Inflammatory macrophage (primary cell): ENCODE results near the gene DHCR24.
"Not testable (repeated sequence)": the region's sequence is repeated elsewhere in the genome, so short reads cannot be mapped to it uniquely, and the experiment has no call there.

Experiments used
- DNase-seq, 2 donors: peaks; one replicate each; pipeline ENCODE4 v3.0.0-alpha.2; 2020 to 2022

DHCR24 gene

DNA sequence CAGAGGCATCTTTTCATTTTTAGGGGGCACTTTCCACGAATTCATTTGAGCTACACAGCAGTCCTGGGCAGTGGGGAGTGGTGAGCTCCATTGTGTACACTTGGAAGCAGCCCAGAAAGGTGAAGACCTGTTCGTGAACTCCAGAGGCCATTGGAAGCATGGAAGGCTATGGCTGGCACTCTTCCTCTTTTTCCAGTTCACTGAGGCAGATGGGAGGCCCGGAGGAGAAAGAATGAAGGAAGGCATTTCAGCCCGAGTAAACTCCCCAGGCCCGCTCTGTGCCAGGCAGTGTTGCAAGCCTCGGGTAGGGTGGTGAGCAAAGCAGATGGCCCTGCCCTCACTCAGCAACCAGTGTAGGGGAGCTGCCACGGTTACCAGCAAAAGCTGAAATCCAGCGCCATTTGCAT lies 673 bp upstream of the DHCR24 start:
- DNase-seq = peak; percentile 10 to 25

DNA sequence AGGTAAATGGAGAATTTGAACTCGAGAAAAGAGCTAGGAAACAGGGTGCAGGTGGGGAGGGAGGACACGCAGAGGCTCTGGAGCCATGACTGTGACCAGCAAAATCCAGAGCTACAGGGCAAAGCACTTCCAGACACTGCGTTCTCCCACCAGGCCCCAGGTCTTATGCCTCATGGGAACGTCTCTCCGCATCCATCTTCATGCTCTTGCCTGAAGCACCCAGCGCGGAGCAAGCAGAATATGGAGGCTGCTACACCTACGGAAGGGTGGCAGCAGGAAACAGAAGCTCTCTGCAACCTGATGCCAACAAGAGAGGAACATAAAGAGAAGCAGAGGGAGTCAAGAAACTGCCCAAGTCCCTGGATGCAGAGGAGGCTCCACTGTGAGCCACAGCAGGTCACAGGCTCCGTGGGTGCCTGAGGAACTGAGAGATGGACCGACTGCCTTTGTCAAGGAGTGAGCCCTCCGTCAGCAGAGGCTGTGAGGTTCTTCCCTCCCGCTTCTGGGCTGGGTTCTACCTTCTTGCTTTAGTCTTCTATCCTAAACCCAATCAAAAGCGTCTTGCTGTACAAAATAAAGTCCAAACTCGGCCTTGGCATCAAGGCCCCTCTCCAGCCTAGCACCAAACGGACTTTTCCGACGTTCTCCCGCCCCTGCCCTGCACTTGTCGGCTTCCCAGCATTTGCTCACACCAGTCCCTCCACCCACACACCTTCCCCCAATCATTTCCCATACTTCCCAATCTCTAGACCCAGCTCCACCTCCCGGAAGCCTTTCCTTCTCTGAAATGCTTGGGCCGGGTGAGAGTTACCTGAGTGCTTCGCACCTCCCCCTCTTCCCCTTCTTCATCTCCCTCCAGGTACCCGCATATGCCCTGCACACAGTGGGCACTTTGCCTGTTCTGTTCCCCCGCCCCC lies 930 bp downstream of the DHCR24 start:
- DNase-seq = peak; percentile 26 to 48

DNA sequence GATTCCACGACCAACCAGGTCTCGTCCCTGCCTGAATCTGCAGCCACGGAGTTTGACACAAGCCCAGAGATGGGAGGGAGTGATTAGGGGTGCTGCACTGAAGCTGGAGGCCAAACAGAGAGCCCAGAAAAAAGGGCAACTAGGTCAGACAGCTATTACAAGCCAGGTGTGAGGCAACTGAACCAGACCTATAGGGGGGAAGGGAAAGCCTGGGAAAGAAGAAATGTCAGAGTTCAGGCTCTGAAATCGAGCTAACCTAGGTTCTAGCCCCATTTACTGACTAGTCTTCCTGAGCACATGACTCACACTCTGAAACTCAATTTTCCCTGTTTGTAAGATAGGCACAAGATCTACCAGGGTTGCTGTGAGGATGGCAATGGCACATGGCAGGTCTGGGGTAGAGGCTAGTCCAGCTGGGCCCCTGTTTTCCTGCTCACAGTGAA lies 1.7 kb downstream of the DHCR24 start:
- DNase-seq = no peak

DNA sequence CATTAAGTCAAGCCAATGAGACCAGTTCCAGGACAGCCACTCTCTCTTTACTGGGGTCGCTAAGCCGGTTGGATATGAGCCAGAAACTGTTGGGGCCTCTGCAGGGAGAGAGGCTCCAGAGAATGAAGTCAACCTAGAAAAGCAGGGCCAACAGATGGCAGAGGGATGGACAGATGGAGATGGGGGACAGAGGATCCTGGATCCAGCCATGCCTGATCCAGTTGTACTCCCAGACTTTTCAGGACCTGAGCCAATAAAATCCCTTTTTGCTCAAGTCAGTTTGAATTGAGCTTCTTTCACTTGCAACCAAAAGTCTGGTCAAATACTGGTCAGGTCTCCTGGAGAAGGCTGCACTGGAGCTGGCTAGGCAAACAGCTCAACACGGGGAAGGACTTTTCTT lies 2.2 kb downstream of the DHCR24 start:
- no peak for DNase-seq

DNA sequence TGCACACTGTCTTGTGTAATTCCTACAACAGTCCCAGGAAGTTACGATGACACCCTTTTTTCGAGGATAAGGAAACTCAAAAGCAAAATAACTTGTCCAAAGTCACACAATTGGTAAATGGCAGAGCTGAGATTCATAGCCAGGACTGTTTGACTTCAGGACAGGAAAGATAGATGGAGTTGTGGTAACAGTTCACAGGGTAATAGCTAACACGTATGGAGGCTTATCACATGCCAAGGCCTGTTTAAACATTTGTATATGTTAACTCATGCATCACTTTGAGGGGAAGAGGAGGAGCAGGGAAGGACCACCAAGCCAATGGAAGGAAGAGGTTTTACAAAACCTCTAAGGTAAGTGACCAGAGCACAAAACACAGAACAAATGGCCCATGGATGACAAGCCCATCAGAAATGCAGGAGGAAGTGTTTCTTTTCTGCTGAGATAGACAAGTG lies 2.8 kb downstream of the DHCR24 start:
- DNase-seq = no peak

DNA sequence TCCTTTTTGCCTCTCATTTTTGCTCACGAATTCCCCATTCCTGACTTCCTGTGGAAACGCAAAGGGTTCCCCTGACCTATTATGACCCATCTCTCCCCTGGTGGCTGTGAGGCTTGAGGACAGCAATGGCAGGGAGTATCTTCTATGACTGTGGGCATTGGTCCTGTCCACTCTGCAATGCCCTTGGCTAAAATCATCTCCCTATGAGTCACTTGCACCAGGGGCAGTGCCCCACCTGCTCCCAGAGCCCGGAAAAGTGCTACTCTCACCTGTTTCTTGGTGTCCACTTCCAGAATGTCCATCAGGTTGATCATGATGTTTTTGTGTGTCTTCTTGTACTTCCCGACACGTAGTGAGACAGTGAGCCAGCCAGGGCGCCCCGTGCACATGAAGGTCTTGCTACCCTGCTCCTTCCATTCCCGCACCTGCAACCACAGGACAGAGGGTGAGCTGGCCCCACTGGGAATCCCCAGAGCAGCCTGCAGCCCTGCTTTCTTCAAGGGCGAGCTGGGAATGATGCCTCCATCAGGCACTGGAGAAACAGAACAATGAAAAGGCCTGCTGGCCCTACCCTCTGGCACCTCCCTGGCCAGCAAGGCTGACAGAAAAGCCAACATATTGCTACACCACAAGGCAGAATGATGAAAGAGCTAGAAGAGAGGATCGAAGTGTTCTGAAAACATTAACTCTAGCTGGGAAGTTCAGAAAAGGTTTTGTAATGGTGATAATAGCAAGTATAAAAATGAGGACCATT lies 3.5 kb downstream of the DHCR24 start:
- peak; percentile 17 to 45 for DNase-seq

DNA sequence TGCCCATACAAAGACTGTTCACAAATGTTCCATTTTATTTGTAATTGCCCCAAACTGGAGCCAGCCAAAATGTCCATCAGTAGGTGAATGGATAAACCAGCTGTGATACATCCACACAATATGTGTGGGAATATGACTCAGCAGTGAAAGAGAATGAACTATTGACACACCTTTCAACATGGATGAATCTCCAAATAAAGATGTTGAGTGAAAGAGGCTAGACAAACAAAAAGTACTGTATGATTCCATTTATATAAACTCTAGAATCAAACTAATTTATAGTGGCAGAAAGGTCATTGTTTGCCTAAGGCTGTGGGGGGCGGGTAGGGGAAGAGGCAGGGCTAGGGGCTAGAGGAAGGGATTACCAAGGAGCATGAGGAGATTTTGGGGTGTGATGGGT lies 4.5 kb downstream of the DHCR24 start:
- no peak for DNase-seq

DNA sequence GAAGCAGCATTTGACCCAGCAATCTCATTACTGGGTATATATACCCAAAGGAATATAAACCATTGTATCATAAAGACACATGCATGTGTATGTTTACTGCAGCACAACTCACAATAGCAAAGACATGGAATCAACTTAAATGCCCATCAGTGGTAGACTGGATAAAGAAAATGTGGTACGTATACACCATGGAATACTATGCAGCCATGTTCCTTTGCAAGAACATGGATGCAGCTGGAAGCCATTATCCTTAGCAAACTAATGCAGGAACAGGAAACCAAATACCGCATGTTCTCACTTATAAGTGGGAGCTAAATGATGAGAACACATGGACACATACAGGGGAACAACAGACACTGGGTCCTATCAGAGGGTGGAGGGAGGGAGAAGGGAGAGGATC lies 5.4 kb downstream of the DHCR24 start:
- not testable (repeated sequence) for DNase-seq

DNA sequence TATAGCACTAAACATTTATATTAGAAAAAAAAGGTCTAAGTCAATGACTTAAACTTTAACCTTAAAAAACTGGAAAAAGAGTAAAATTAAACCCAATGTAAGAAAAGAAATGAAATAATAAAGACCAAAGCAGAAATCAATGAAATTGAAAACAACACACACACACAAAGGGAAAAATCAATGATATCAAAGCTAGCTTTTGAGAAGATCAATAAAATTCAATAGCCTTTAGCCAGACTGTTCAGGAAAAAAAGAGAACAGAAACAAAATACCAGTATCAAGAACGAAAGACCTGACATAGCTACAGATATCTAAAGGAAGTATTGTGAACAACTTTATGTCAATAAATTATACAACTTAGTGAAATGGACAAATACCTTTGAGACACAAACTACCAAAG lies 7.1 kb downstream of the DHCR24 start:
- DNase-seq = no peak

DNA sequence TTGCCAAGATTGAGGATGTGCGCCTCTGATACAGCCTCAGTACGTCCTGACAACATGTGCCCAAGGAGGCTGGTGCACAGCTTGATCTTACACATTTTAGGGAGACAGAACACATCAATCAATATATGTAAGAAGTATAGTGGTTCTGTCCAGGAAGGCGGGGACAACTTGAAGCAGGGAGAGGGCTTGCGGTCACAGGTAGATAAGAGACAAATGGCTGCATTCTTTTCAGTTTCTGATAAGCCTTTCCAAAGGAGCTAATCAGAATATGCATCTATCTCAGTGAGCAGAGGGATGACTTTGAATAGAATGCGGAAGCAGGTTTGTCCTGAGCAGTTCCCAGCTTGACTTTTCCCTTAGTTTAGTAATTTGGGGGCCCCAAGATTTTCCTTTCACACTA lies 10.2 kb downstream of the DHCR24 start:
- no peak for DNase-seq

DNA sequence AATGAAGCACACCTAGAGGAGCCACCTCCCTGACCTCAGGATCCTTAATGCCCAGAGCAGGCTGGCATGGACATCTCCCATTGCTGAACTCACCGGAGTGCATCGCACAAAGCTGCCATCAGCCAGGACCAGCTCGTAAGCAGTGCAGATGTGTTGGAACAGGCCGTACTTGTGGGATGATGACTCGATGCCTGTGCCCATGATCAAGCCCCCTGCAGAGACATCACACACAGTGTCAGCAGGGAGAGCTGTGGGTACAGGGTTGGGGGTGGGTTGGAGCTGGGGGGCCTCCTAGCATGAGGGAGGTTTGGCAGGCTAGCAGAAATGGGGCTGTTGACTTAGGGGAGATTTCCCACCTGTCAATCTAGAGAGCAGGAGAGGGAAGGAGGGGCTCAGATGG lies 12.0 kb downstream of the DHCR24 start:
- no peak for DNase-seq

DNA sequence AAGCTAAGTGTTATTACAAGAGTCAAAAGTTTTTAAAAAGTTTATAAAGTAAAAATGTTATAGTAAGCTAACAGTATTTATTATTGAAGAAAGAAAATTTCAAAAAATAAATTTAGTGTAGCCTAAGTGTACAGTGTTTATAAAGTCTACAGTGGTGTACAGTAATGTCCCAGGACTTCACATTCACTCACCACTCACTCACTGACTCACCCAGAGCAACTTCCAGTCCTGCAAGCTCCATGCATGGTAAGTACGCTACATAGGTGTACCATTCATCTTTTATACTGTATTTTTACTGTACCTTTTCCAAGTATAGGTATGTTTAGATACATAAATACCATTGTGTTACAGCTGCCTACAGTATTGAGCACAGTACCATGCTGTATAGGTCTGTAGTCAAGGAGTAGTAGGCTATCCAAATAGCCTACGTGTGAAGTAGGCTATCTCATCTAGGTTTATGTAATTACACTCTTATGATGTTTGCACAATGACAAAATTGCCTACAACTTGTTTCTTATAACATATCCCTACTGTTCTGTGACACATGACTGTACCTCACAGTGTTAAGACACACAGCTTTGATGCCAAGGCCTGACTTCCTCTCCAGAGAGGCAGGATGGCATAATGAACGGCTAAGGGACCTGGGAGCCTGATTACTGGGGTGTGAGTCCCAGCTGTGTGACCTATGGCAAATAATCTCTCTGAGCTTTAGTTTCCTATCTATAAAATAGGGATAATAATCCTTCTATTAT lies 12.7 kb downstream of the DHCR24 start:
- DNase-seq = peak; percentile 45 to 52

DNA sequence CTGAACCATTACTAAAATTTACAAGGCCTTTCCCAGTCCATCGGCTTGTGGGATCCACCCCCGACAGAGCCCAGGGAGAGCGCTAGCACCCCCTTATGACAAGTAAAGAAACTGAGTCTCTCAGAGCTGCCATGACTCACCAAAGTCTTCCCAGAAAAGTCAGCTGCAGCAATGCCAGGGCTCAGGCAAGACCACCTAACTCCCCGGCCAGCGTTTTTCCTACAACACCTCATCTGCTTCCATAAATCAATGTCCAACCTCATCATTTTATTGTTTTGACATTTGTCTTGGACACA lies 15.0 kb downstream of the DHCR24 start:
- DNase-seq = no peak

DNA sequence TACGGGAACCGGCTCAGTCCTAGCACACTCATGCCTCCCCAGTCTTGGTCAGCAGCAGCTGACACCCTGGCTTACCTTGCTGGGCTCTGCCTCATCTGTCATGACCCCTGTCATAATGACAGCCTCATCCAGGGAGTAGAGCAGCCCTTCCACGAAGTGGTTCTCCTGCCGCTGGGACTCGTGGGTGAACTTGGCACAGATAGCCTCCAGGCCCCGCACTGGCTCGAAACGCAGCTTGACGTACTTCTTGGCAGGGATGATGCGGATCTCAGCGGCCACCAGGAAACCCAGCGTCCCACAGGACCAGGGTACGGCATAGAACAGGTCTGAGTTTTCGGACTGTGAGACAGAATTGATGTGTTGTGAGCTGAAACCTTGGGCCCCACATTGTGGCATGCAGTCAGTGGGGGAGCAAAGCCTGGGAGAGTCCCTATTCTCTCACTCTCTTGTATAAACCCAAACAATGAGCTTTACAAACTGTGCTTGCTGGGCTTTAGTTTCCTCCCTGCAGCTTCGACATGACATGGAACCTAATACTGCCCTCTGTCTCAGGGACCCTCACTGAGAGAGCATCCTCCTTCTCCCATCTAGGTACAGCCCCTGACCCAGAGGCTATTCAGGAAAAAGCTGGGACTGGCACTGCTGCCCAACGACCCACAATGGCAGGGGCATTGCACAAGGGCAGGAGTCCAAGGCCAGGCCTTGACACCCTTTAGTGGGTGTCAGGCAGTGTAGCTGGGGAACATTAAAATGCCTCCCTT lies 15.5 kb downstream of the DHCR24 start:
- no peak for DNase-seq

DNA sequence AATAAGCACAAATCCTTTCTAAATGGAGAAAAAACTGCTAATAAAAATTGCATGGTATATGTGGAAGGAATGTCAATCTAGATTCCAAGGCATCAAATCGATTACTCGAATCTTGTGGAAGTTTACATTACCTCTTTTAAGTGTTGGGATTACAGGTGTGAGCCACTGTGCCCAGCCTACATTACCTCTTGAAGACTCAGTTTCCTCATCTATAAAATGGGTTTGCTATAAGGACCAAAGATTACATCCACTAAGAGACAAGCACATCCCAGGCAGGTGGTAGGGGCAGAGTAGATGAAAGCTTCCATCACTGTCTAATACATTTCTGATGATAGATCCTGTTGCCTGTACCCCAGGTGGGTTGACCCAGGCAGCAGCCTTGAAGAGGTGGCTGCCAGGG lies 16.1 kb downstream of the DHCR24 start:
- DNase-seq = no peak

DNA sequence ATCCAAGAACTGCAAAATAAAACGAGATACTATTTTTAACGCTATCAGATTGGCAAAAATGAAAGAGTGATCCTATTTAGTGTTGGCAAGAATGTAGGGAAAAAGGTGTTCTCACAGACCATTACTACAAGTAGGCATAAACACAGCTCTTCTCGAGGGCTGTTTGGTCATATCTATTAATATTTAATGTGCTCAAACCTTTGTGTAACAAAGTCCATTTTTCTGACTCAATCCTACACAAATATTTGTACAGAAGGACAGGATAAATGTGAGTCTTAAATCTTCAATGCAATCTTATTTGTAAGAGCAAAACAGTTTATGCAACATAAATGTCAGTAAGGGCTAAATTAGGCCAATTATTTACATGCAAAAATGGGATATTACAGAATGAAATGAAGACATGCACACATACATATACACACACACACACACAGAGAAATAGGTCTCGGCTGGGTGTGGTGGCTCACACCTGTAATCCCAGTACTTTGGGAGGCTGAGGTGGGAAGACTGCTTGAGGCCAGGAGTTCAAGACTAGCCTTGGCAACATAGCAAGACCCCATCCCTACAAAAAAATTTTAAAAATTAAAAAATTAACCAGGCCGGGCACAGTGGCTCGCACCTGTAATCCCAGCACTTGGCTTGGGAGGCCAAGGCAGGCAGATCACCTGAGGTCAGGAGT lies 17.7 kb downstream of the DHCR24 start:
- DNase-seq = no peak

DNA sequence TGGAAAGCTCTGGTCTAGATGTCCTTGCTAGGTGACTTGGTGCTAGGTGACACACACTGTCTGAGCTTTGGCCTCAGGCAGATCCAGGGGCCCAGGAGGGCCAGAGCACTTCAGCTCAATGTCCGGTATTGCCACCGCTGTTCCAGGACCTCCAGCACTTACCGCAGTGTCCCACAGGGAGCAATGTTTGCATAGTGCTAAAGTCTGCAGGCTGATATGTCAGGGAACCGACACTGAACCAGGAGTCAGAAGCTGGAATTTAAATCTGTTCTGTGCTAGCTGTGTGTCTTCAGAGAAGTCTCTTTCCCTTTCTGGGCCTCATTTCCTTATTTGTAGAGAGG lies 19.3 kb downstream of the DHCR24 start:
- DNase-seq = no peak

DNA sequence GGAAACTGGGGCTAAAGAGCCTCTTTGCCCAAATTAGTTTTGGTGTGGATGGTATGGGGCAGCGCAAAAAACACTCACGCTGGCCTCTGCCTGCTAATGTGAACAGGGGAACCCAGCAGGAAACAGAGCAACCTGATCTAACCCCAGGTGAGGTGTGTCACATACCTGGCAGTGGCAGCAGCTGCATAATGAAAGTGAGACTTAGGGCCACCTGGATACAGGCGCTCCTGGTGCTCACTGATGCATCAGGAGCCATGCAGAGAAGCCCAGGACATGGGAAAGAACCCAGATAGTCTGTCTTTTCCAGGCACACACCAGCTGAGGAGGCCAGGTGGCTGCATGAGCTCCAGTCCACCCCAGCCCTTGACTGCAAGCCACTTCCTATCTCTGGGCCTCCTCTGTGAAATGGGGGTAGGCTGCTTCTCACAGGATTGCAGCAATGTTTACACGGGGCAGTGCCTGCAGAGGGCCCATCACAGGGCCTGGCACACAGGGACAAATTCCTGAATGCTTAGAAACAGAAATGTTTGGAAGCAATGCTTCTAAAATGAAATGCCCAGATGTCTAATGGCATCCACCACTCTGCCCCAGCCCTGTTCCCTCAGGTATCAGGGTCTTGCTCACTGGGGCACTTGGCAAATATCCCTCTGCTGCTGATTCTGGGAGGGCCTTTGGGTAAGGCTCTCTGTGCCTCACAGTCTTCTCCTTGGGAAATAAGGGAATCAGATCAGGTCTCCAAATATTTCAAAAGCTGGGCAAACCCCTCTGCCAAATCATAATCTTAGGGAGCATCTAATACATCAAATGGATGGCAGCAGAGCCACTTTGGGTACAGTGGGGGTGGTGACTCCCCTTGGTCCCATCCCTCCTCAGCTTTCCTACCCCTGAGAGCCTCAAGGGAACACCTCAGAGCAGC lies 19.9 kb downstream of the DHCR24 start:
- no peak for DNase-seq

DNA sequence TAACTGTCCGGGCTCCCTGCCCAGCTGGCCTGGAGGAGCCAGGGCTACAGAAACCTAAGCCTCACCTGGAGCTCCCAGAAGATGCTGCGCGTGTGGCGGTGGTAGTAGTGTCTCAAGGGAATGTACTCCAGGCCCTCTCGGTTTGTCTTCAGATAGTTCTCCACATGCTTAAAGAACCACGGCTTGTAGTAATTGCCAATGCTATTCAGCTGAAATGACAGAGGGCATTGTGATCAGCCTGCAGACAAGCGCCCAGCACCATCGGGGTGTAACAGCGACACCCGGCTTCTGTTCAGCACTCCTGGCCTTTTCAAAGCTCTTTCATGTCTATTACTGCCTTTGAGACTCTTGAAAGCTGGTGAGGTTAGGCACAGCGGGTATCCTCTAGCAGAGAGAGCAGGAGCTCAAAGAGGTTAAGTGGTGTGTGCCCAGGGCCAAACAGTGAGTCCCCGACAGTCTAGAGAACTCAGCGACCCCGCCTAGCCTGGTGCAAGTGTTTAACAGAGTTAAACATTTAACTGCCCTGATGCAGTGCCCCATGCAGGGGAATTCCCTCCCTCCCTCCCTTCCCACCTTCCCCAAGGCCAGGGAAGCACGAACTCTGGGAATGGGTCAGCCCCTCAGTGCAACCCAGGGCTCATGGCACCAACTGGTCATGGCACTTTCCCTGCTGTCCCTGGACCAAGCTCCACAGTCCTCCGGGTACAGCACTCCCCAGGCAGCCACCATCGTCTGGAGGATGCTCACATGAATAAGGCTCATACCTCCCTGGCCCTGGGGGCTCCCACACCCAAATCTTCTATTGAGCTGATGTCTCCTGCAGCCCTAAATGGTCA lies 21.5 kb downstream of the DHCR24 start:
- no peak for DNase-seq
